Left colon (tissue), 2 donors: Measurements from ENCODE around the gene ZBTB7A. TPM values are rescaled to one million over a fixed set of nuclear protein-coding genes. Genes with fewer than 3 reads are reported as not detected.
A peak's percentile ranks its signal among the peaks of the same experiment; 100 is the strongest.
"Not testable (repeated sequence)": the region's sequence is repeated elsewhere in the genome, so short reads cannot be mapped to it uniquely, and the experiment has no call there.

ENCODE experiments used
- ATAC-seq: fragments of 200-7000 bp; cut with Tn5 transposase; one replicate; pipeline ENCODE4 v1.9.1; 2020; ENCODE audit warnings: mild to moderate bottlenecking, moderate library complexity
- DNase-seq, 2 donors: peaks; one replicate each; pipeline ENCODE4 v3.0.0-alpha.2; 2020
- intact Hi-C, 2 donors: fragments of 100-400 bp; cut with DNase I in 1 of 2; cut with micrococcal nuclease in 1 of 2; formaldehyde crosslinking; loops; one replicate each; pipeline versions ENCODE4 v1.11.2 to v1.14.0; 2022; cut with DNase I, micrococcal nuclease
- total RNA-seq, 2 donors: library from RNA; stranded (reverse); fragmentation: NEBNext Ultra II Directional; extraction: Animal tissue kit (Norgen Biotek cat#: 25700); gene quantifications; one replicate each; pipeline ENCODE4 v1.2.1, GENCODE V29; 2021
- donor health status: DM: no; HTN: no; CAD: no.
- donor health status: DM: yes; HTN: yes; CAD: no.

Gene ZBTB7A
- total RNA-seq, 2 donors from 2014 or later, result 110 to 124 TPM

GRCh38 chr19:4012092-4012974, 54.4 kb downstream of the ZBTB7A start:
- DNase-seq (peak; percentile 54 to 56), ATAC-seq (peak; percentile 40)
- intact Hi-C loops, result no loop called here

- intact Hi-C loops, DNase-seq, ATAC-seq: not testable (repeated sequence)
Measured at GRCh38 chr19:4011430-4011829, 55.3 kb downstream of the ZBTB7A start.

- DNase-seq (no peak), ATAC-seq (no peak)
- intact Hi-C loops, result no loop called here
Measured at GRCh38 chr19:4010808-4011110, 55.9 kb downstream of the ZBTB7A start.

DNA sequence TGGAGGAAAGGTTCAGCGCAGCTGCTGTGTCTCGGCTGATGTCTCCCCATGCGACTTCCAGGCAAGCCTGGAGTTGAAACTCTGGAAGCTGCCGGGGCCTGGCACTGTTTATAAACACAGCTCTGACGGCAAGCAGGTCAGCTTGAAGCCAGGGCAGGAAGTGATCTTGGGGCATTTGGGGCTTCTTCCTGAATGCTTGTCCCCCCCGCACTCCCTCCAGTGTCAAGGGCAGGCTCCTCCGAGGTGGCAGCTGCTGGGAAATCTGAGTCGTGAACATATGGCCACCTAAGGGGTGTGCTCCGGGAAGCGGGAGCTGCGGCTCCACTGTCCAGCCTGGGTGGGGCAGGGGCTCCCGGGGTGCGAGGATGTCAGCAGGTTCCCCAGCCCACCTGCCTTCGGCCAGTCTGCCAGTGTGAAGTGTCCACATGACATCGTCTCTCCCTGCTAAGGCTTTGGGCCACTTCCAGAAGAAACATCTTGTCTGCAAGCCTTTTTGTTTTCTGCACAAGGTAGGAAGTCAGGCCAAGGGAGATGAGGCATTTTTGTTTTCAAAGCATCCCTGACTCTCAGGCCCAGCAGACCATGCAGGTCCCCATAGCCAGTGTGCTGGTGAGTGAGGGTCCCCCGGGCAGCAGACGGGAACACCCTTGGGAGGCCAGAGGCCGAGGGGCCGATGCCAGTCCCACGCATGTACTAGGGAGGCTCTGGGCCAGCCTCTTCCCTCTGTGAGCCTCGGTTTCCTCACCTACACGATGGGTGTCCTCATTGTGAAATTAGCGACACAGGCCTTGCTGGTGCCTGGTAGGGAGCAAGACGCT, 56.5 kb downstream of the ZBTB7A start:
- ATAC-seq (no peak), DNase-seq (no peak)
- intact Hi-C loops, result no loop called here

- DNase-seq, result peak; percentile 53 to 59
- intact Hi-C loops, result no loop called here
Measured at GRCh38 chr19:4007836-4008539, 58.7 kb downstream of the ZBTB7A start.

DNA sequence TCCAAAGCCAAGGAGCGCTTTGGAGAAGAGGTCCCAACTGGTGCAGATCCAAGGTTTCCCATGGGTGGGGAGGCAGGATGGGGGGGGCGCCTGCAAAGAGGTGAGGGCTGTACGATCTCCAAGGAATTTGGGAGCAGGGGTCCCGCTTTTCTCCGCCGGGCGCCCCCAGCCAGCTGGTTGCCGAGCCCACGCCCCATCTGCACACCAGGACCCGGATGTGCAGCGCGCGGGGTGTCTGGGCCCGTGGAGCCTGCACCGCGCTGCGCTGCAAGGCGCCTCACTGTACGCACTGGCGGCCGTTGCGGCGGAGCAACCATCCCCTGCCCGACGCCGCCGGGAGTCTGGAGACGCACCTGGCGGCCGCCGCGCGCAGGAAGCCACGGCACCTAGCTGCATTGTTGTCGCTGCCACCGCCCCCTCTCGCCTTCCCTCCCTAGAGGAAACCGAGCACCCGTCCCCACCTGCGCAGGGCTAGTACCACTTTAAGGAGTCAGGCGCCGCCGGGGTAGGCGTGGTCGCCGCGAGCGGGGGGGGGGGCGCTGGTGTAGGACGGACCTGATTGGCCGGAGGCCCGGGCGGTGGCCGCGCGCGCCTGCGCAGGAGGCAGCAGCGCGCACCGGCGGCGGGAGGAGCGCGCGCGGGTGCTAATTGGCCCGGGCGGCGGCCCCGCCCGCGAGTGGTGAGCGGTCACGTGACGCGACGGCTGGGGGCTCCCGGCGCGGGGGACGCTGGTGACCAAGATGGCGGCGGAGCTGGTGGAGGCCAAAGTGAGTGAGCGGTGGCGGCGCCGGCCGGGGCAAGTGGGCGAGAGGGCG, 59.5 kb downstream of the ZBTB7A start, which contains the start of gene PIAS4:
PIAS4 (plus strand) TSS at position 716 of the 815 bp plus-strand sequence; CDS start at position 741, 25 bp downstream.
- DNase-seq (peak; percentile 93 to 96), ATAC-seq (peak; percentile 91)
- intact Hi-C loops, result no loop called here

More at GRCh38 chr19:4007836-4008539, 58.7 kb downstream of the ZBTB7A start:
- ATAC-seq, result peak; percentile 1

DNA sequence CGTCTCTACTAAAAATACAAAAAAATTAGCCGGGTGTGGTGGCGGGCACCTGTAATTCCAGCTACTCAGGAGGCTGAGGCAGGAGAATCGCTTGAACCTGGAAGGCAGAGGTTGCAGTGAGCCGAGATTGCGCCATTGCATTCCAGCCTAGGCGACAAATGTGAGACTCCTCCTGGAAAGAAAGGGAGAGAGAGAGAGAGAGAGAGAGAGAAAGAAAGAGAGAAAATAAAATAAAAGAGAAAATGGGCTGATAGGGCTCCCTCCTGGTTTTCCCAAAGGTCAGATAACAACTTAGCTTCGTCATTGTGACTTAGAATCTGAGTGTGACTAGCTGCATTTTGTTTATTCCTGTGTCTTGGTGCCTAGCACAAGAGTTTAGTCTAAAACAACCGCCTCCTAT, 61.3 kb downstream of the ZBTB7A start:
- ATAC-seq, DNase-seq, intact Hi-C loops: not testable (repeated sequence)

GRCh38 chr19:4000798-4001197, 65.9 kb downstream of the ZBTB7A start:
- DNase-seq, ATAC-seq, intact Hi-C loops: not testable (repeated sequence)

GRCh38 chr19:3998667-3999412, 67.9 kb downstream of the ZBTB7A start:
- intact Hi-C loops, DNase-seq, ATAC-seq: not testable (repeated sequence)

DNA sequence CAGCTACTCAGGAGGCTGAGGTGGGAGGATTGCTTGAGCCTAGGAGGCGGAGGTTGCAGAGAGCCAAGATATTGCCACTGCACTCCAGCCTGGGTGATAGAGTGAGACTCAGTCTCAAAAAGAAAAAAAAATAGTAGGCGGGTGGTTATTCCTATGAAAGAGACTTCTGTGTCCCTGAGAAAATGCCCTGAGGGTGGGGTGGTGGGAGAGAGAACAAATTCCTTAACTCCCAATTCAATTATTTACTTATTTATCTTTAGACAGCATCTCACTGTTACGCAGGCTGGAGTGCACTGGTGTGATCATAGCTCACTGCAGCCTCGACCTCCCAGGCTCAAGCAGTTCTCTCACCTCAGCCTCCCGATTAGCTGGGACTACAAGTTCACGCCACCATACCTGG, 71.1 kb downstream of the ZBTB7A start:
- intact Hi-C loops, result no loop called here

More for the DNA sequence above, 71.1 kb downstream of the ZBTB7A start:
- no peak for DNase-seq
- no peak for ATAC-seq

Other genes starting within 250 kb of the ZBTB7A start
- not detected for gene ZFR2, start 197.9 kb downstream of the ZBTB7A start, total RNA-seq
- under 1 TPM; 0.06 to 0.28 TPM for gene ATCAY, start 186.2 kb downstream of the ZBTB7A start, total RNA-seq
- gene NMRK2, start 133.8 kb downstream of the ZBTB7A start, total RNA-seq, result not detected
- gene DAPK3, start 95.8 kb downstream of the ZBTB7A start, total RNA-seq, result 10 to 100 TPM; 52.2 to 74.6 TPM
- gene EEF2, start 81.4 kb downstream of the ZBTB7A start, total RNA-seq, result 1,000 to 10,000 TPM; 1,955 to 2,053 TPM
- gene PIAS4, start 59.2 kb downstream of the ZBTB7A start, total RNA-seq, result 10 to 100 TPM; 25.1 to 27.7 TPM
- 100 to 1,000 TPM; 208 to 229 TPM for gene MAP2K2, start 57.2 kb upstream of the ZBTB7A start, total RNA-seq
- gene CREB3L3, start 86.7 kb upstream of the ZBTB7A start, total RNA-seq, result 1 to 10 TPM; 6.7 to 7.0 TPM
- 100 to 1,000 TPM in 1 of 2 donors, 10 to 100 TPM in 1; 96.1 to 149 TPM for gene SIRT6, start 115.7 kb upstream of the ZBTB7A start, total RNA-seq
- 1 to 10 TPM; 1.0 to 1.1 TPM for gene ANKRD24, start 115.8 kb upstream of the ZBTB7A start, total RNA-seq
- 1 to 10 TPM in 1 of 2 donors, under 1 TPM in 1; 0.40 to 2.6 TPM for gene EBI3, start 162.6 kb upstream of the ZBTB7A start, total RNA-seq
- 10 to 100 TPM; 17.8 to 18.1 TPM for gene YJU2, start 180.2 kb upstream of the ZBTB7A start, total RNA-seq
- gene SHD, start 212.4 kb upstream of the ZBTB7A start, total RNA-seq, result 10 to 100 TPM; 23.6 to 25.0 TPM
- 1 to 10 TPM in 1 of 2 donors, under 1 TPM in 1; 0.85 to 2.1 TPM for gene TMIGD2, start 235.5 kb upstream of the ZBTB7A start, total RNA-seq
- 1 to 10 TPM in 1 of 2 donors, under 1 TPM in 1; 0.95 to 1.1 TPM for gene FSD1, start 237.7 kb upstream of the ZBTB7A start, total RNA-seq